Measurements from ENCODE around the gene OARD1.

DNA sequence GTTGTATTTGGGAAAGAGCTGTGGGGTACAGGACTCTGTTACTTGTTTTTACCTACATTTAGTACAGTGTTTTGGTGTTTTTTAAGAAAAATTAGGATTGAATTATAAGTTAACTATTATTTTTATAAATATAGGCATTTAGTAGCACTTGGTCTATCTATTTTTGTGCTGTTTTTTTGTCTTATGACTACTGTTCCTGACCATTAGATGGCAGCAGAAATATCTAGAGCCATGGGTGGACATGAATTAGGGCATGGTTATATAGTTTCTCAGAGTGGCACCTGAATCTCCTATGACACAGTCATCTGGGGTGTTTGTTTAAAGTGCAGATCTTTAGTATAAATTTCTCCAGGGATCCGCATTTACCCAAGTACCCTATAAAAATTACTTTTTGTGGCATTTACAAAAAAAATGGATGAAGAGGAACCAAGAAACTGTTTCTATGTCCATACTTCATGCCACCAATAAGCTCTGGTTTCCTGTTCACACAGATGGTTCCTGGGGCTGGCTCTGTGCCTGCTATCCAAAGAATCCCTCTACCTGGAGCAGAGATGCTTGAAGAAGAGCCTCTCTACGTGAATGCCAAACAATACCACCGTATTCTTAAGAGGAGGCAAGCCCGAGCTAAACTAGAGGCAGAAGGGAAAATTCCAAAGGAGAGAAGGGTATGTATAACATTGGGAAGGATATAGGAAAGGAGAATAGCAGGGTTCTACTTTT, 20.4 kb upstream of the OARD1 start:
- no peak for TF ChIP-seq EZH2 (IDR thresholded peaks at IDR 0.05; ENCODE audit: low read length, unreplicated experiment)
- TF ChIP-seq, protein P1, sequence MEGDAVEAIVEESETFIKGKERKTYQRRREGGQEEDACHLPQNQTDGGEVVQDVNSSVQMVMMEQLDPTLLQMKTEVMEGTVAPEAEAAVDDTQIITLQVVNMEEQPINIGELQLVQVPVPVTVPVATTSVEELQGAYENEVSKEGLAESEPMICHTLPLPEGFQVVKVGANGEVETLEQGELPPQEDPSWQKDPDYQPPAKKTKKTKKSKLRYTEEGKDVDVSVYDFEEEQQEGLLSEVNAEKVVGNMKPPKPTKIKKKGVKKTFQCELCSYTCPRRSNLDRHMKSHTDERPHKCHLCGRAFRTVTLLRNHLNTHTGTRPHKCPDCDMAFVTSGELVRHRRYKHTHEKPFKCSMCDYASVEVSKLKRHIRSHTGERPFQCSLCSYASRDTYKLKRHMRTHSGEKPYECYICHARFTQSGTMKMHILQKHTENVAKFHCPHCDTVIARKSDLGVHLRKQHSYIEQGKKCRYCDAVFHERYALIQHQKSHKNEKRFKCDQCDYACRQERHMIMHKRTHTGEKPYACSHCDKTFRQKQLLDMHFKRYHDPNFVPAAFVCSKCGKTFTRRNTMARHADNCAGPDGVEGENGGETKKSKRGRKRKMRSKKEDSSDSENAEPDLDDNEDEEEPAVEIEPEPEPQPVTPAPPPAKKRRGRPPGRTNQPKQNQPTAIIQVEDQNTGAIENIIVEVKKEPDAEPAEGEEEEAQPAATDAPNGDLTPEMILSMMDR (conservative IDR thresholded peaks at IDR 0.05; ENCODE audit: low read depth, low read length) = peak; percentile 51
